Measurements from ENCODE around the gene CNTNAP2. TPM values are rescaled to one million over a fixed set of nuclear protein-coding genes. Genes with fewer than 3 reads are reported as not detected.

Gene CNTNAP2
- total and polyA plus RNA-seq, 2 of the 8 experiments (the other 6 are each of a cell fraction or from before 2014, with no cell fraction given) = 27.9 to 71.0 TPM

DNA sequence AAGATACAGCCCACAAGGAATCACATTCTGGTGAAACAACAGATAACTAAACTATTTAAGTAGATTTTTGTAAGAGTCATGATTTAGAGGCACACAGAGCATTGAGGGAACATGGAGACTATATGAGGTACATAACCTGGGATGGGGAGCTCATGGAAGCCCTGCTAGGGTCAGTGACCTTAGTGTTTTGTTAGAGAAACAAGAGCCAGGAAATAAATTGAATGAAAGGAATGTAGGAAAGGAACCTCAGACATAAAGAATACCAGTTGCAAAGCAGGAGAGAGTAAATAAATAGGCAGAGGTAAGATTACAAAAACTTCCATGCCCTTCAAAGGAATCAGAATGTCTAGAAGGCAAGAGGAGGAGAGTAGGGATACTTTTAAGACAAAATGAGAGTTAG lies 1076.9 kb downstream of the CNTNAP2 start:
- Histone ChIP-seq H3K14ac (ENCODE audit: insufficient read length) (no peak overlapping the region), H2BK12ac (ENCODE audit: low read depth, low read length) (no peak overlapping the region), H3K4me1 (replicated peaks in 1 of 4; ENCODE audit: control insufficient read depth in 3 of 4, insufficient read depth in 4 of 4, low read length in 3 of 4) (no peaks in the 10 kb centered on the region), H3K79me2 (ENCODE audit: control insufficient read depth in 1 of 2, insufficient read depth in 2 of 2, low read length in 2 of 2) (no peaks in the 10 kb centered on the region), H3K18ac (ENCODE audit: extremely low read depth, low read length) (no peak overlapping the region), H3K36me3 (ENCODE audit: control insufficient read depth in 2 of 4, insufficient read depth in 4 of 4, low read length in 3 of 4) (no peaks in the 10 kb centered on the region), H3K4me2 (ENCODE audit: insufficient read depth in 1 of 2, low read depth in 2 of 2, low read length in 2 of 2) (no peak overlapping the region), H2BK15ac (ENCODE audit: low read length) (no peak overlapping the region), H3K56ac (replicated peaks; ENCODE audit: insufficient read length, low read depth, low read length) (no peak overlapping the region), H3K79me1 (ENCODE audit: low read depth, low read length) (no peaks in the 10 kb centered on the region), H4K91ac (replicated peaks; ENCODE audit: insufficient read length, low read length) (no peak overlapping the region), H3K27ac (ENCODE audit: low read depth, low read length) (no peak overlapping the region), H3K9ac (replicated peaks in 1 of 4; ENCODE audit: extremely low read depth in 1 of 4, low read depth in 3 of 4, low read length in 3 of 4) (no peak overlapping the region), H2BK20ac (ENCODE audit: low read length) (no peak overlapping the region), H2BK5ac (ENCODE audit: low read depth, low read length) (no peak overlapping the region), H3K23me2 (ENCODE audit: low read depth, low read length) (no peaks in the 10 kb centered on the region), H3K4ac (replicated peaks; ENCODE audit: insufficient read length, low read depth, low read length) (no peak overlapping the region), H2AK5ac (ENCODE audit: low read depth, low read length) (0 out of 2 replicates have a peak overlapping the region, but pooled peaks have one; percentile 13), H3K4me3 (ENCODE audit: extremely low read depth in 1 of 4, insufficient read depth in 2 of 4, low read depth in 3 of 4, low read length in 4 of 4) (no peak overlapping the region), H3K27me3 (replicated peaks in 1 of 4; ENCODE audit: control insufficient read depth in 3 of 4, extremely low read depth in 1 of 4, insufficient read depth in 3 of 4, low read length in 3 of 4) (no peaks in the 10 kb centered on the region), H2AFZ (ENCODE audit: low read length) (no peak overlapping the region; the same call in 1 of the 2 replicates), H2BK120ac (replicated peaks; ENCODE audit: low read depth, low read length) (no peak overlapping the region), H4K20me1 (replicated peaks in 1 of 2; ENCODE audit: control insufficient read depth in 1 of 2, insufficient read depth in 2 of 2, low read length in 2 of 2) (no peaks in the 10 kb centered on the region), H3K9me3 (ENCODE audit: insufficient read depth in 2 of 2, low read depth in 1 of 2, low read length in 1 of 2) (no peaks in the 10 kb centered on the region), H4K5ac (ENCODE audit: insufficient read length, low read depth, low read length) (no peak overlapping the region), H4K8ac (ENCODE audit: extremely low read depth, insufficient read depth, low read length) (no peak overlapping the region), H3K23ac (ENCODE audit: insufficient read length) (no peak overlapping the region)
- no peak for DNase-seq (ENCODE audit: low read depth in 1 of 2, low spot score in 2 of 2)
- no peak for FAIRE-seq
- ChIA-PET CTCF (ENCODE audit: partially characterized antibody) (no interaction called here), POLR2A (ENCODE audit: partially characterized antibody) (no interaction called here)
- TF ChIP-seq PHF8 (conservative IDR thresholded peaks at IDR 0.05; ENCODE audit: low read depth, low read length) (no peak), SP1 (IDR thresholded peaks at IDR 0.05; ENCODE audit: low read depth, low read length) (no peak), TEAD4 (IDR thresholded peaks at IDR 0.05; ENCODE audit: low read depth, low read length) (no peak), ZNF274 (IDR thresholded peaks at IDR 0.05; ENCODE audit: borderline replicate concordance, extremely low read depth, low read length) (no peak), POLR2A (IDR thresholded peaks at IDR 0.05; ENCODE audit: control extremely low read depth in 1 of 2, low read depth in 2 of 2, low read length in 2 of 2) (no peak), BRCA1 (IDR thresholded peaks at IDR 0.05; ENCODE audit: low read depth, low read length) (no peak), KDM1A (IDR thresholded peaks at IDR 0.05; ENCODE audit: borderline replicate concordance, low read length) (no peak), POU5F1 (IDR thresholded peaks at IDR 0.05; ENCODE audit: low read depth, low read length) (no peak), TAF7 (optimal IDR thresholded peaks at IDR 0.05; ENCODE audit: borderline replicate concordance, low read depth, low read length) (no peak), TCF12 (IDR thresholded peaks at IDR 0.05; ENCODE audit: low read depth, low read length) (no peak)
